ENCODE measurements around the gene EHBP1.

EHBP1 gene

DNA sequence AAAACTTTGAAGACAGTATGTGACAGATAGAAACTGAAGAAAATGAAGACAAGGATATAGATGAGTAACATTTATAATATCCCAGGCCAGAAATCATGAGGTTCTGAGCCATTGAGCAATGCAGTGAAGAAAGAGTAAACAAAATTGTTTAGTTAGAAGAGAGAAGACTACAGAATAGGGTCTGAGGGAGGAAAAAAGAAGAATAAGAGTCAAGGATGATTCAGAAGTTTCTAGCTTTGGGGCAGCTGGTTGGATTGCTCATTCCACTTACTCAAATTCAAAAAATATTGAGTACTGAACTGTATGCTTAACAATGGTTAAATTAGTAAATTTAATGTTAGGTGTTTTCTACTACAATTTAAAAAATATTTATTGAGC, 190.1 kb downstream of the EHBP1 start:
- no peaks in the 10 kb centered on the region for H4K20me1 ChIP-seq (ENCODE audit: control insufficient read depth, insufficient read depth, low read depth, low read length)
- H3K79me2 ChIP-seq (ENCODE audit: control insufficient read depth, low read length), result no peaks in the 10 kb centered on the region
- no peak for TF ChIP-seq EZH2phosphoT487 (IDR thresholded peaks at IDR 0.05; ENCODE audit: borderline replicate concordance, low read length)
- TF ChIP-seq, protein P1, sequence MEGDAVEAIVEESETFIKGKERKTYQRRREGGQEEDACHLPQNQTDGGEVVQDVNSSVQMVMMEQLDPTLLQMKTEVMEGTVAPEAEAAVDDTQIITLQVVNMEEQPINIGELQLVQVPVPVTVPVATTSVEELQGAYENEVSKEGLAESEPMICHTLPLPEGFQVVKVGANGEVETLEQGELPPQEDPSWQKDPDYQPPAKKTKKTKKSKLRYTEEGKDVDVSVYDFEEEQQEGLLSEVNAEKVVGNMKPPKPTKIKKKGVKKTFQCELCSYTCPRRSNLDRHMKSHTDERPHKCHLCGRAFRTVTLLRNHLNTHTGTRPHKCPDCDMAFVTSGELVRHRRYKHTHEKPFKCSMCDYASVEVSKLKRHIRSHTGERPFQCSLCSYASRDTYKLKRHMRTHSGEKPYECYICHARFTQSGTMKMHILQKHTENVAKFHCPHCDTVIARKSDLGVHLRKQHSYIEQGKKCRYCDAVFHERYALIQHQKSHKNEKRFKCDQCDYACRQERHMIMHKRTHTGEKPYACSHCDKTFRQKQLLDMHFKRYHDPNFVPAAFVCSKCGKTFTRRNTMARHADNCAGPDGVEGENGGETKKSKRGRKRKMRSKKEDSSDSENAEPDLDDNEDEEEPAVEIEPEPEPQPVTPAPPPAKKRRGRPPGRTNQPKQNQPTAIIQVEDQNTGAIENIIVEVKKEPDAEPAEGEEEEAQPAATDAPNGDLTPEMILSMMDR (IDR thresholded peaks at IDR 0.05; ENCODE audit: low read depth, low read length, poor library complexity, severe bottlenecking), result no peak
- no peaks in the 10 kb centered on the region for H3K36me3 ChIP-seq (ENCODE audit: control insufficient read depth, low read length)
- H3K4me3 ChIP-seq (ENCODE audit: low read length), result no peak overlapping the region
- H3K27me3 ChIP-seq (ENCODE audit: control insufficient read depth, low read length), result no peaks in the 10 kb centered on the region
- H3K4me2 ChIP-seq (ENCODE audit: low read length), result no peak overlapping the region
- H3F3A ChIP-seq (ENCODE audit: control insufficient read depth, insufficient read depth), result no peaks in the 10 kb centered on the region
- no peaks in the 10 kb centered on the region for H3K9me3 ChIP-seq (ENCODE audit: control insufficient read depth, insufficient read depth, low read length)
- H3K27ac ChIP-seq (ENCODE audit: low read depth, low read length), result no peak overlapping the region
- H3K9me2 ChIP-seq (replicated peaks; ENCODE audit: control insufficient read depth, low read length), result no peaks in the 10 kb centered on the region
- H3K4me1 ChIP-seq (ENCODE audit: control insufficient read depth, low read length), result no peaks in the 10 kb centered on the region

DNA sequence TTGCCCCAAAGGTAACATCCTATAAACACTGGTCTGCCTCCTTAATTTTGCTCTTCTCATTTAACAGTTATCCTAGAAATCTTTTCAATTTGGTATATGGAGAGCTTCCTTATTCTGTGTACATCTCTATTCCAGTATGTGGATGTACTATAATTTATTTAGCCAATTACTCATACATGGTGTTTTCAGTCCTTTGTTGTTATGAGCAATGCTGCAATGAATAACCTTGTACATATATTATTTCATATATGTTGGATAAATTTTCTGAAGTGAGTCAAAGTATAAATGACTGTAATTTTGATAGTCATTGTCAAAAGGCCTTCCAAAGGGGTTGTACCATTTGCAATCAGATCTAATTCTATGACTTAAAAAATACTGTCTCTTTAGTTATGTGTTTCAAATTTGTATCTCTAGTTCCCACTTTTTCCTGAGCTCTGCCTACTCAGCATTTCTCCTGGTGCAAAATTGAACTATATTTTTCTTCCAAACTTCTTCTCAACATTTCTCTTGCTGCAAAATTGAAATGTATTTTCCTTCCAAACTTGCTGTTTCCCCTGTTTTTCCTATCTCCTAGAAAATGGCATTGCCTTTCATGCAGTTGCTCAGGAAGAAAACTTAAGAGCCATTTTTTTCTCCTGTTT, 191.8 kb downstream of the EHBP1 start:
- Histone ChIP-seq H3K27ac (ENCODE audit: low read depth, low read length) (no peak overlapping the region), H3K9me3 (ENCODE audit: control insufficient read depth, insufficient read depth, low read length) (no peaks in the 10 kb centered on the region), H3K27me3 (ENCODE audit: control insufficient read depth, low read length) (no peaks in the 10 kb centered on the region), H3K4me1 (ENCODE audit: control insufficient read depth, low read length) (no peaks in the 10 kb centered on the region), H3K9me2 (replicated peaks; ENCODE audit: control insufficient read depth, low read length) (no peaks in the 10 kb centered on the region), H3K79me2 (ENCODE audit: control insufficient read depth, low read length) (no peaks in the 10 kb centered on the region), H3K4me2 (ENCODE audit: low read length) (no peak overlapping the region), H4K20me1 (ENCODE audit: control insufficient read depth, insufficient read depth, low read depth, low read length) (no peaks in the 10 kb centered on the region), H3K36me3 (ENCODE audit: control insufficient read depth, low read length) (no peaks in the 10 kb centered on the region), H3K4me3 (ENCODE audit: low read length) (no peak overlapping the region), H3F3A (ENCODE audit: control insufficient read depth, insufficient read depth) (no peaks in the 10 kb centered on the region)
- TF ChIP-seq, protein P1 (IDR thresholded peaks at IDR 0.05; ENCODE audit: low read depth, low read length, poor library complexity, severe bottlenecking), result no peak
- TF ChIP-seq EZH2phosphoT487 (IDR thresholded peaks at IDR 0.05; ENCODE audit: borderline replicate concordance, low read length), result no peak

DNA sequence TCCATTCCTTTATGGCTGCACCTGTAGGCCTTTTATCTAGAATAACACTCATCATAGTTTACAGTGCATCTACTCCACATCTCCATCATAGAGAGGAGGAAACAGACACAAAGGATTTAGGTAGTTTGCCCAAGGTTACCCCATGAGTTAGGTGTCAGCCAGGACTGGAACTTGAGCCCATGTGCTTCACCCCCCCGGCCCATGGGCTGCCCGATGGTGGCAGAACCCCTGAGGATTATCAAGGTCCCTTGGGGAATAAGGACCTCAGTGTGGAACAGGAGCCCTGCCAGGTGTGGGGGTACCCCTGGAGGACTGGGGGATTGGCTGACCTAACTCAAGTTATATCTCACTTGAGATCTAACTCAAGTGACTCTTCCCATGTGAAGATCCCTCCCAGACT, 198.8 kb downstream of the EHBP1 start:
- Histone ChIP-seq H3K27me3 (ENCODE audit: control insufficient read depth, low read length) (no peaks in the 10 kb centered on the region), H3K9me2 (replicated peaks; ENCODE audit: control insufficient read depth, low read length) (no peaks in the 10 kb centered on the region), H3K27ac (ENCODE audit: low read depth, low read length) (no peak overlapping the region), H3K4me3 (ENCODE audit: low read length) (no peak overlapping the region), H3K36me3 (ENCODE audit: control insufficient read depth, low read length) (no peaks in the 10 kb centered on the region), H3K9me3 (ENCODE audit: control insufficient read depth, insufficient read depth, low read length) (no peaks in the 10 kb centered on the region), H4K20me1 (ENCODE audit: control insufficient read depth, insufficient read depth, low read depth, low read length) (no peaks in the 10 kb centered on the region), H3K79me2 (ENCODE audit: control insufficient read depth, low read length) (no peaks in the 10 kb centered on the region), H3K4me1 (ENCODE audit: control insufficient read depth, low read length) (no peaks in the 10 kb centered on the region), H3F3A (ENCODE audit: control insufficient read depth, insufficient read depth) (no peaks in the 10 kb centered on the region), H3K4me2 (ENCODE audit: low read length) (no peak overlapping the region)
- no peak for TF ChIP-seq EZH2phosphoT487 (IDR thresholded peaks at IDR 0.05; ENCODE audit: borderline replicate concordance, low read length)
- TF ChIP-seq, protein P1 (IDR thresholded peaks at IDR 0.05; ENCODE audit: low read depth, low read length, poor library complexity, severe bottlenecking), result no peak
